Measurements from ENCODE around the gene PLEKHF1.

- TF ChIP-seq EZH2 (IDR thresholded peaks at IDR 0.05) (no peak), POLR2AphosphoS5 (IDR thresholded peaks at IDR 0.05; ENCODE audit: borderline replicate concordance, low read depth, low read length) (no peak)
Measured at GRCh38 chr19:29641597-29641996, 23.7 kb upstream of the PLEKHF1 start.
